Right lobe of liver (tissue), 6 donors: ENCODE measurements around the gene SRSF2. TPM values are rescaled to one million over a fixed set of nuclear protein-coding genes. Genes with fewer than 3 reads are reported as not detected.
A peak's percentile ranks its signal among the peaks of the same experiment; 100 is the strongest.
"Not testable (repeated sequence)": the region's sequence is repeated elsewhere in the genome, so short reads cannot be mapped to it uniquely, and the experiment has no call there.

Experiments
- ATAC-seq, 4 donors: fragments of 200-7000 bp; cut with Tn5 transposase; one replicate each; pipeline ENCODE4 v1.9.1; 2020; ENCODE audit warnings: mild to moderate bottlenecking in 4 of 4, moderate library complexity in 4 of 4
- DNase-seq, 3 donors: peaks; one replicate each; pipeline ENCODE4 v3.0.0-alpha.2; 2020
- H3K27ac ChIP-seq, 3 donors: fragments of 200-600 bp; one replicate each; pipeline ENCODE4 v1.8.0; 2022
- H3K27me3 ChIP-seq, 2 donors: fragments of 200-600 bp; one replicate each; pipeline ENCODE4 v1.8.0; 2022
- H3K36me3 ChIP-seq, 4 donors: fragments of 200-600 bp; sonication (generic) in 1 of 4; one replicate each; pipeline versions ENCODE4 v1.5.1 to v1.8.0; 2017 to 2022; ENCODE audit warnings: control low read depth in 1 of 4
- H3K4me1 ChIP-seq, 4 donors: fragments of 200-600 bp; sonication (generic) in 1 of 4; one replicate each; pipeline versions ENCODE4 v1.5.1 to v1.8.0; 2017 to 2022; ENCODE audit warnings: control low read depth in 1 of 4
- H3K4me3 ChIP-seq, 3 donors: fragments of 200-600 bp; one replicate each; pipeline ENCODE4 v1.8.0; 2022
- H3K9me3 ChIP-seq, 4 donors: fragments of 200-600 bp; sonication (generic) in 1 of 4; one replicate each; pipeline versions ENCODE4 v1.5.1 to v1.8.0; 2017 to 2022; ENCODE audit warnings: control low read depth in 1 of 4
- POLR2A ChIP-seq: fragments of 450-650 bp; IDR thresholded peaks from one replicate; pipeline ENCODE4 v1.6.1; 2017; ENCODE audit warnings: antibody characterized with exemption, mild to moderate bottlenecking
- WGBS: methylation state at CpG from one replicate; pipeline ENCODE4 v1.1.6; 2018; ENCODE audit warnings: low coverage, low lambda C conversion rate; ENCODE audit not compliant: insufficient coverage; ENCODE audit errors: missing lambda C conversion rate; 5-methylcytosine and 5-hydroxymethylcytosine counted together
- intact Hi-C, 2 donors: fragments of 100-400 bp; cut with DNase I; formaldehyde crosslinking; loops; one replicate each; pipeline versions ENCODE4 v1.11.2 to v1.14.1; 2022
- total RNA-seq, 6 experiments: library from RNA; depleted of rRNA in 2 of 6; stranded (reverse); fragments of >200 nt in 2 of 6; fragmentation: NEBNext Ultra II Directional in 3 of 6; extraction: Animal tissue kit (Norgen Biotek cat#: 25700) in 3 of 6; gene quantifications; one replicate each; pipeline versions ENCODE4 v1.1.0 to v1.2.4, GENCODE V29; 2016 to 2023
- TF ChIP-seq, protein P1 (sequence below), 4 donors: fragments of 200-600 bp in 3 of 4; fragments of 450-650 bp in 1 of 4; IDR thresholded peaks; one replicate each; pipeline versions ENCODE4 v1.5.1 to v1.8.0; 2016 to 2022; ENCODE audit warnings: antibody characterized with exemption in 4 of 4, mild to moderate bottlenecking in 2 of 4
- donor health status: DM: no; HTN: yes; CAD: no.
- donor health status: DM: no; HTN: no; CAD: no.
- donor health status: DM: no; HTN: no; CAD: no.
- donor health status: DM: no; HTN: yes; CAD: no.
- donor health status: DM: no; HTN: yes; CAD: no.

SRSF2 gene
- total RNA-seq, 6 experiments from 2014 or later, result 62.4 to 106 (median 86.0) TPM

DNA sequence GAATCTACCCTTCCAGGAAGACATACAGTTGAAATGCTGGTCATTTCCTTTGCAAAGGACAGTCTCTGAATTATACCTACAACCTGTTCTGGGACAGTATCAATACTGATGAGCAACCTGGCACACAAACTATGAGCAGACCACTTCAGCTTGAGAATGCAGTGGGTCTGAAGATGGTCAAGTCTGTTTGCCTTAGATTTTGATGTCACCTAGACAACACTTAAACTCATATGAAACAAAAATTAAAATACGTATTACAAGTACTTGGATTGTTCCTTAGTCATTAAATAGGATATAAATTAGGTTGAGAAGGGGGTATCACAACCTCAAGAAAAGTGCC, 3.5 kb downstream of the SRSF2 start:
- Histone ChIP-seq H3K9me3 (no peaks in the 10 kb centered on the region), H3K27ac (no peak overlapping the region), H3K4me3 (no peak overlapping the region), H3K27me3 (no peaks in the 10 kb centered on the region), H3K4me1 (peaks cover 0 to 44% (median 13%) of the 10 kb centered on the region in 4 donors), H3K36me3 (peaks cover 0 to 48% (median 20%) of the 10 kb centered on the region in 4 donors)
- intact Hi-C loops, result no loop called here
- 77% methylated on average over 1 of the region's 1 CpG for WGBS
- no peak for ATAC-seq
- DNase-seq, result no peak
- TF ChIP-seq, protein P1, sequence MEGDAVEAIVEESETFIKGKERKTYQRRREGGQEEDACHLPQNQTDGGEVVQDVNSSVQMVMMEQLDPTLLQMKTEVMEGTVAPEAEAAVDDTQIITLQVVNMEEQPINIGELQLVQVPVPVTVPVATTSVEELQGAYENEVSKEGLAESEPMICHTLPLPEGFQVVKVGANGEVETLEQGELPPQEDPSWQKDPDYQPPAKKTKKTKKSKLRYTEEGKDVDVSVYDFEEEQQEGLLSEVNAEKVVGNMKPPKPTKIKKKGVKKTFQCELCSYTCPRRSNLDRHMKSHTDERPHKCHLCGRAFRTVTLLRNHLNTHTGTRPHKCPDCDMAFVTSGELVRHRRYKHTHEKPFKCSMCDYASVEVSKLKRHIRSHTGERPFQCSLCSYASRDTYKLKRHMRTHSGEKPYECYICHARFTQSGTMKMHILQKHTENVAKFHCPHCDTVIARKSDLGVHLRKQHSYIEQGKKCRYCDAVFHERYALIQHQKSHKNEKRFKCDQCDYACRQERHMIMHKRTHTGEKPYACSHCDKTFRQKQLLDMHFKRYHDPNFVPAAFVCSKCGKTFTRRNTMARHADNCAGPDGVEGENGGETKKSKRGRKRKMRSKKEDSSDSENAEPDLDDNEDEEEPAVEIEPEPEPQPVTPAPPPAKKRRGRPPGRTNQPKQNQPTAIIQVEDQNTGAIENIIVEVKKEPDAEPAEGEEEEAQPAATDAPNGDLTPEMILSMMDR (IDR thresholded peaks at IDR 0.05), result no peak
- no peak for TF ChIP-seq POLR2A

DNA sequence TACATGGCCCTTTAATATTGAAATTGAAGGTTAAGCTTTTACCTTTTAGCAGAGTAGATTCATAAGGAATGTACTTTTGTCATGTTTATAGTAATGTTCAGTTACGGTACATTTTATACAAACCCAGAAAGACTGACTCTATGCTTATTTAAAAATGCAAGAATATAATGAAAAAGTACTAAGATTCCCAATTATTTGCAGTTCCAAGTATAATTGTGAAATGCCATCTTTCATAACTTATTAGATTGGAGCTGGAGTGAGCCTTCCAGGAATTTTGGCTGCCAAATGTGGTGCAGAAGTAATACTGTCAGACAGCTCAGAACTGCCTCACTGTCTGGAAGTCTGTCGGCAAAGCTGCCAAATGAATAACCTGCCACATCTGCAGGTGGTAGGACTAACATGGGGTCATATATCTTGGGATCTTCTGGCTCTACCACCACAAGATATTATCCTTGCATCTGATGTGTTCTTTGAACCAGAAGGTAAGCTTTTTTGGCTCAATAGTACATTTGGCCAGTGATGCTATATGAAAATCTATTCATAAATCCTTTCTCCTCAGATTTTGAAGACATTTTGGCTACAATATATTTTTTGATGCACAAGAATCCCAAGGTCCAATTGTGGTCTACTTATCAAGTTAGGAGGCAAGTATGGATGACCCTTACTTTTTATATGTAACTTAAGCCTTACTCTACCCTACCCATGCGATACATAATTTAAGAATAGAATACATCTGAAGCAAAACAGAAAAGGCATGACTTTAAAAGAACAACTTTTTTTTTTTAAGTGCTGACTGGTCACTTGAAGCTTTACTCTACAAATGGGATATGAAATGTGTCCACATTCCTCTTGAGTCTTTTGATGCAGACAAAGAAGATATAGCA, 4.2 kb downstream of the SRSF2 start:
- Histone ChIP-seq H3K9me3 (no peaks in the 10 kb centered on the region), H3K4me3 (no peak overlapping the region), H3K4me1 (peaks cover 0 to 44% (median 13%) of the 10 kb centered on the region in 4 donors), H3K27ac (no peak overlapping the region), H3K36me3 (peaks cover 0 to 48% (median 20%) of the 10 kb centered on the region in 4 donors), H3K27me3 (no peaks in the 10 kb centered on the region)
- WGBS, result 65% methylated on average over 3 of the region's 3 CpGs
- ATAC-seq (no peak), DNase-seq (no peak)
- no peak for TF ChIP-seq POLR2A
- TF ChIP-seq, protein P1 (IDR thresholded peaks at IDR 0.05), result no peak
- intact Hi-C loops, result no loop called here

DNA sequence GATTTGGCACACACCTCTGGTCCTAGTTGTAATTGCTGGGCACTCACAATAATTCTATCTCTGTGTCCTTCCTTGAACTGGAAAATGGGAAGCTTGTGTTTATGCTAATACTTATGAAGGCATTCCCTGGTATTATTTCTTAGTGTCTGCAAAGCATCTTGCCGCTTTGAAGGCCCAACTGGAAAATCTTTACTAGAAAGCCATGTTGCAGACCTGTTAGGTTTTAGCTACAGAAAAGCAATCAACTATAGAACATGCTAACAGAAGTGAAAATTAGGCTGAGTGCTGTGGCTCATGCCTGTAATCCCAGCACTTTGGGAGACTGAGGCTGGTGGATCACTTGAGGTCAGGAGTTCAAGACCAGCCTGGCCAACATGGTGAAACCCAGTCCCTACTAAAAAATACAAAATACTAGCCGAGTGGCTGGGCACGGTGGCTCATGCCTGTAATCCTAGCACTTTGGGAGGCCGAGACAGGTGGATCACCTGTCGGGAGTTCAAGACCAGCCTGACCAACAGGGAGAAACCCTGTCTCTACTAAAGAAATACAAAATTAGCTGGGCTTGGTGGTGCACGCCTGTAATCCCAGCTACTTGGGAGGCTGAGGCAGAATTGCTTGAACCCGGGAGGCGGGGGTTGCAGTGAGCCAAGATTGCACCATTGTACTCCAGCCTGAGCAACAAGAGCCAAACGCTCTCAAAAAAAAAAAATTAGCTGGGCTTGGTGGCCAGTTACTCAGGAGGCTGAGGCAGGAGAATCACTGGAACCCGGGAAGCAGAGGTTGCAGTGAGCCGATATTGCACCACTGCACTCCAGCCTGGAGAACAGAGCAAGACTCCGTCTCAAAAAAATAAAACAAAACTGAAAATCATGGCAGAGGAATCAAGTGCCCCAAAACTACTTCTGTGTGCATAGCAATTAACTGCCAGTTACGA, 5.1 kb downstream of the SRSF2 start:
- ATAC-seq, intact Hi-C loops, H3K4me3 ChIP-seq, H3K27me3 ChIP-seq, DNase-seq, H3K27ac ChIP-seq, H3K9me3 ChIP-seq: not testable (repeated sequence)
- Histone ChIP-seq H3K4me1 (peaks cover 0 to 49% (median 15%) of the 10 kb centered on the region in 4 donors), H3K36me3 (peaks cover 0 to 48% (median 20%) of the 10 kb centered on the region in 4 donors)
- 83% methylated on average over 10 of the region's 13 CpGs for WGBS

DNA sequence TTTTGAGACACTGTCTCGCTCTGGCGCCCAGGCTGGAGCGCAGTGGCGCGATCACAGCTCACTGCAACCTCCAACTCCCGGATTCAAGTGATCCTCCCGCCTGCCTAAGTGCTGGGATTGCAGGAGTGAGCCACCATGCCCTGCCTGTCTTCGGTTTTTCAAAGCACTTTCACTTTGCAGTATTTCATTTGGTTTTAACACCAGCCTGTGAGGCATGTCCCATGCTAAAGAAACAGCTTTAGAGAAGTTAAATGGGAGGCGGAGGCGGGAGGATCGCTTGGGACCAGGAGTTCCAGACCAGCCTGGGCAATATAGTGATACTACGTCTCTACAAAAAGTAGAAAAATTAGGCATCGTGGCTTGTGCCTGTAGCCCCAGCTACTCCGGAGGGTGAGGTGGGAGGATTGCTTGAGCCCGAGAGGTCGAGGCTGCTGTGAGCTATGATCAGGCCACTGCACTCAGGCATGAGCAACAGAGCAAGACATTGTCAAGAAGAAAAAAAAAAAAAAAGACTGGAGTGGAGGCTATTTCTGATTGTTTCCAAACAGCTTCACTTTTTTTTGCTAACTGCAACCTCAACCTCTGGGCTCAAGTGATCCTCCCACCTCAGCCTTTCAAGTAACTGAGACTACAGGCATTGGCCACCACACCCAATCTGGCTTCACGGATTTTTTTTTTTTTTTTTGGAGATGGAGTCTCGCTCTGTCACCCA, 9.2 kb downstream of the SRSF2 start:
- no peaks in the 10 kb centered on the region for H3K9me3 ChIP-seq
- peak in 1 of 4 donors; percentile 1 for ATAC-seq
- no peaks in the 10 kb centered on the region for H3K27me3 ChIP-seq
- no peak for DNase-seq
- peak overlapping the region; percentile 98 to 99 (median 99) for H3K27ac ChIP-seq
- H3K4me1 ChIP-seq, result peaks cover 0 to 31% (median 9%) of the 10 kb centered on the region in 4 donors
- H3K4me3 ChIP-seq, result peak overlapping the region; percentile 92 to 100 (median 93)
- no peak for TF ChIP-seq POLR2A
- 41% methylated on average over 13 of the region's 18 CpGs for WGBS
- peaks cover 4 to 42% (median 14%) of the 10 kb centered on the region in 4 donors for H3K36me3 ChIP-seq
- intact Hi-C loops, result no loop called here
